ENCODE results near the gene THRAP3. TPM values are rescaled to one million over a fixed set of nuclear protein-coding genes. Genes with fewer than 3 reads are reported as not detected.
A peak's percentile ranks its signal among the peaks of the same experiment; 100 is the strongest.

The THRAP3 gene
- total RNA-seq, 1 donor from 2014 or later: 121 TPM

GRCh38 chr1:36298640-36299039 lies 74.4 kb downstream of the THRAP3 start:
- peaks cover 43% of the 10 kb centered on the region for H3K36me3 Mint-ChIP-seq
- DNase-seq (ENCODE audit: low spot score in 2 of 2, unreplicated experiment in 2 of 2): no peak
- H3K9me3 Mint-ChIP-seq: no peaks in the 10 kb centered on the region
- no peaks in the 10 kb centered on the region for H3K4me1 Mint-ChIP-seq
- TF ChIP-seq CTCF (IDR thresholded peaks at IDR 0.05; ENCODE audit: unreplicated experiment): no peak
- no peaks in the 10 kb centered on the region for H3K27me3 Mint-ChIP-seq (ENCODE audit: low read depth)
- no peak overlapping the region for H3K4me3 Mint-ChIP-seq
- H3K27ac Mint-ChIP-seq: no peak overlapping the region

GRCh38 chr1:36300526-36300925 lies 76.3 kb downstream of the THRAP3 start:
- H3K27me3 Mint-ChIP-seq (ENCODE audit: low read depth): no peaks in the 10 kb centered on the region
- H3K4me1 Mint-ChIP-seq: peaks cover 5% of the 10 kb centered on the region
- no peak for TF ChIP-seq CTCF (IDR thresholded peaks at IDR 0.05; ENCODE audit: unreplicated experiment)
- H3K27ac Mint-ChIP-seq: no peak overlapping the region
- H3K36me3 Mint-ChIP-seq: peaks cover 38% of the 10 kb centered on the region
- DNase-seq (ENCODE audit: low spot score in 2 of 2, unreplicated experiment in 2 of 2): no peak
- no peaks in the 10 kb centered on the region for H3K9me3 Mint-ChIP-seq
- H3K4me3 Mint-ChIP-seq: no peak overlapping the region

GRCh38 chr1:36301220-36301619 lies 77.0 kb downstream of the THRAP3 start:
- no peak for DNase-seq (ENCODE audit: low spot score in 2 of 2, unreplicated experiment in 2 of 2)
- Mint-ChIP-seq H3K27me3 (ENCODE audit: low read depth) (no peaks in the 10 kb centered on the region), H3K36me3 (peaks cover 35% of the 10 kb centered on the region), H3K9me3 (no peaks in the 10 kb centered on the region), H3K4me3 (no peak overlapping the region), H3K27ac (peak overlapping the region; percentile 39), H3K4me1 (peaks cover 9% of the 10 kb centered on the region)
- no peak for TF ChIP-seq CTCF (IDR thresholded peaks at IDR 0.05; ENCODE audit: unreplicated experiment)

- H3K4me1 Mint-ChIP-seq: peaks cover 17% of the 10 kb centered on the region
- H3K27ac Mint-ChIP-seq: no peak overlapping the region
- peaks cover 30% of the 10 kb centered on the region for H3K36me3 Mint-ChIP-seq
Observed at GRCh38 chr1:36303244-36303643, 79.0 kb downstream of the THRAP3 start.

GRCh38 chr1:36303650-36304360 lies 79.6 kb downstream of the THRAP3 start:
- peaks cover 30% of the 10 kb centered on the region for H3K36me3 Mint-ChIP-seq
- no peak overlapping the region for H3K4me3 Mint-ChIP-seq
- no peaks in the 10 kb centered on the region for H3K9me3 Mint-ChIP-seq
- no peak for DNase-seq (ENCODE audit: low spot score in 2 of 2, unreplicated experiment in 2 of 2)
- H3K4me1 Mint-ChIP-seq: peaks cover 17% of the 10 kb centered on the region
- H3K27me3 Mint-ChIP-seq (ENCODE audit: low read depth): no peaks in the 10 kb centered on the region
- H3K27ac Mint-ChIP-seq: peak overlapping the region; percentile 72
- no peak for TF ChIP-seq CTCF (IDR thresholded peaks at IDR 0.05; ENCODE audit: unreplicated experiment)

More at GRCh38 chr1:36303244-36303643, 79.0 kb downstream of the THRAP3 start:
- H3K9me3 Mint-ChIP-seq: no peaks in the 10 kb centered on the region
- H3K27me3 Mint-ChIP-seq (ENCODE audit: low read depth): no peaks in the 10 kb centered on the region
- DNase-seq (ENCODE audit: low spot score in 2 of 2, unreplicated experiment in 2 of 2): no peak
- no peak overlapping the region for H3K4me3 Mint-ChIP-seq
- no peak for TF ChIP-seq CTCF (IDR thresholded peaks at IDR 0.05; ENCODE audit: unreplicated experiment)

All from mesothelial cell of epicardium (in vitro differentiated cells).